HCT116 (cell line): Measurements from ENCODE around the gene SHISA8. TPM values are rescaled to one million over a fixed set of nuclear protein-coding genes. Genes with fewer than 3 reads are reported as not detected.

Experiments
- ATAC-seq: fragments of 200-7000 bp; cut with Tn5 transposase; 2 replicates; pipeline ENCODE4 v1.9.1; 2020; ENCODE audit warnings: mild to moderate bottlenecking, moderate library complexity
- BruUV-seq: library from RNA; stranded (reverse); fragments of 400-500 nt; replicated peaks from 2 replicates; lab custom pipeline; 2021; lab: Mats Ljungman, UMichigan
- CTCF ChIA-PET: fragments of 300-600 bp; sonication (Branson Sonifier 250); formaldehyde crosslinking; loops from one replicate; lab custom pipeline; 2021; ENCODE audit warnings: antibody characterized with exemption; lab: Charles Lee
- POLR2A ChIA-PET: fragments of 300-600, 350-600 bp; sonication (Branson Sonifier 250); formaldehyde crosslinking; loops from one replicate; lab custom pipeline; 2021; ENCODE audit warnings: antibody characterized with exemption; lab: Charles Lee
- RAD21 ChIA-PET, 2 experiments: fragments of 300-600 bp; sonication (Branson Sonifier 250); formaldehyde crosslinking; loops; one replicate each; lab custom pipeline; 2023; ENCODE audit warnings: low total read pairs in 2 of 2; ENCODE audit not compliant: uncharacterized antibody in 2 of 2, unreplicated experiment in 2 of 2, low non-redundant PET in 1 of 2; lab: Charles Lee
- DNase-seq: peaks from one replicate; pipeline ENCODE4 v3.0.0-alpha.2; 2010; ENCODE audit warnings: low read depth, low spot score
- H2AFZ ChIP-seq: fragments of 200-600 bp; shearing (Covaris generic), sonication (generic); 2 replicates; pipeline ENCODE4 v1.6.1; 2017; ENCODE audit warnings: low read depth, mixed run types, mixed read lengths, antibody characterized with exemption, low read length; ENCODE audit not compliant: poor library complexity, severe bottlenecking
- H3K27ac ChIP-seq: 2 replicates; pipeline ENCODE4 v1.5.1; 2012; ENCODE audit warnings: low read depth, low read length
- H3K27me3 ChIP-seq: fragments of 200-600 bp; sonication (generic); 2 replicates; pipeline ENCODE4 v1.6.1; 2016; ENCODE audit warnings: mixed run types, low read length, mixed read lengths; ENCODE audit not compliant: insufficient read depth
- H3K36me3 ChIP-seq, 2 experiments: fragments of 200-500 bp in 1 of 2; fragments of 200-600 bp in 1 of 2; sonication (Bioruptor generic) in 1 of 2; sonication (generic) in 1 of 2; 2 replicates each; pipeline versions ENCODE4 v1.5.1 to v1.6.1; 2014 to 2016; ENCODE audit warnings: low read length in 2 of 2, inconsistent platforms in 1 of 2, mixed read lengths in 1 of 2, mixed run types in 1 of 2; ENCODE audit not compliant: insufficient read depth in 2 of 2, control insufficient read depth in 1 of 2
- H3K4me1 ChIP-seq, 2 experiments: fragments of 200-600 bp in 1 of 2; sonication (generic) in 1 of 2; 2 replicates each; pipeline versions ENCODE4 v1.5.1 to v1.6.1; 2012 to 2017; ENCODE audit warnings: low read length in 2 of 2, inconsistent platforms in 1 of 2, mild to moderate bottlenecking in 1 of 2, mixed read lengths in 1 of 2, mixed run types in 1 of 2, moderate library complexity in 1 of 2; ENCODE audit not compliant: insufficient read depth in 2 of 2, control insufficient read depth in 1 of 2
- H3K4me2 ChIP-seq: fragments of 200-600 bp; sonication (generic); 2 replicates; pipeline ENCODE4 v1.6.1; 2017; ENCODE audit warnings: mixed run types, low read length, mixed read lengths
- H3K4me3 ChIP-seq, 2 experiments: fragments of 200-600 bp in 1 of 2; sonication (generic) in 1 of 2; replicated peaks in 1 of 2; 2 replicates each; pipeline ENCODE4 v1.5.1; 2011 to 2016; ENCODE audit warnings: low read length in 2 of 2, control low read depth in 1 of 2, low read depth in 1 of 2, mild to moderate bottlenecking in 1 of 2, mixed read lengths in 1 of 2, mixed run types in 1 of 2
- H3K79me2 ChIP-seq: fragments of 200-600 bp; sonication (generic); 2 replicates; pipeline ENCODE4 v1.6.1; 2017; ENCODE audit warnings: mild to moderate bottlenecking, mixed run types, low read length, moderate library complexity, mixed read lengths; ENCODE audit not compliant: insufficient read depth
- H3K9ac ChIP-seq: fragments of 200-600 bp; sonication (generic); 2 replicates; pipeline ENCODE4 v1.6.1; 2016; ENCODE audit warnings: low read length, mixed read lengths
- H3K9me2 ChIP-seq: fragments of 200-600 bp; sonication (generic), shearing (Covaris generic); 2 replicates; pipeline ENCODE4 v1.6.1; 2017; ENCODE audit warnings: mixed run types, mild to moderate bottlenecking, moderate library complexity; ENCODE audit not compliant: insufficient read depth
- H3K9me3 ChIP-seq, 2 experiments: fragments of 200-500 bp in 1 of 2; fragments of 200-600 bp in 1 of 2; sonication (Bioruptor generic) in 1 of 2; sonication (generic) in 1 of 2; 2 replicates each; pipeline ENCODE4 v1.6.1; 2014 to 2017; ENCODE audit warnings: low read length in 2 of 2, mixed read lengths in 2 of 2, inconsistent platforms in 1 of 2, low read depth in 1 of 2, mild to moderate bottlenecking in 1 of 2, mixed run types in 1 of 2, moderate library complexity in 1 of 2; ENCODE audit not compliant: control insufficient read depth in 1 of 2, insufficient read depth in 1 of 2
- H4K20me1 ChIP-seq: fragments of 200-600 bp; sonication (generic), shearing (Covaris generic); 2 replicates; pipeline ENCODE4 v1.6.1; 2017; ENCODE audit warnings: mixed run types, mild to moderate bottlenecking, moderate library complexity; ENCODE audit not compliant: insufficient read depth
- CBX3 ChIP-seq: IDR thresholded peaks from 2 replicates; pipeline ENCODE4 v1.6.1; 2012; ENCODE audit warnings: low read depth
- EGR1 ChIP-seq: IDR thresholded peaks from 2 replicates; pipeline ENCODE4 v1.6.1; 2012; ENCODE audit warnings: low read depth
- EZH2phosphoT487 ChIP-seq: fragments of 200-600 bp; IDR thresholded peaks from 2 replicates; pipeline ENCODE4 v1.6.1; 2018; ENCODE audit warnings: antibody characterized with exemption, borderline replicate concordance
- MAX ChIP-seq: IDR thresholded peaks from 2 replicates; pipeline ENCODE4 v1.6.1; 2012
- POLR2A ChIP-seq: IDR thresholded peaks from 2 replicates; pipeline ENCODE4 v1.7.0; 2011; ENCODE audit warnings: borderline replicate concordance; ENCODE audit not compliant: insufficient read depth, insufficient read length; ENCODE audit errors: extremely low read depth
- POLR2AphosphoS5 ChIP-seq: IDR thresholded peaks from 2 replicates; pipeline ENCODE4 v1.6.1; 2011; ENCODE audit warnings: mild to moderate bottlenecking, low read depth, low read length, moderate library complexity
- RAD21 ChIP-seq: IDR thresholded peaks from 2 replicates; pipeline ENCODE4 v1.6.1; 2012; ENCODE audit warnings: low read depth, mild to moderate bottlenecking
- SP1 ChIP-seq: IDR thresholded peaks from 2 replicates; pipeline ENCODE4 v1.6.1; 2012; ENCODE audit warnings: low read depth
- SRF ChIP-seq: IDR thresholded peaks from 2 replicates; pipeline ENCODE4 v1.6.1; 2012; ENCODE audit warnings: low read depth
- intact Hi-C: fragments of 100-400 bp; cut with micrococcal nuclease; formaldehyde crosslinking; loops from 2 replicates; pipeline ENCODE4 v1.10.0; 2022
- total RNA-seq: library from RNA; stranded (reverse); gene quantifications from one replicate; pipeline ENCODE4 v1.2.1, GENCODE V29; 2021; ENCODE audit not compliant: unreplicated experiment
- TF ChIP-seq, protein P1 (sequence below): IDR thresholded peaks from 2 replicates; pipeline ENCODE4 v1.6.1; 2011; ENCODE audit warnings: mild to moderate bottlenecking, low read length, moderate library complexity; ENCODE audit not compliant: insufficient replicate concordance; ENCODE audit errors: extremely low read depth
- TF ChIP-seq, protein P2 (sequence below): IDR thresholded peaks from 2 replicates; pipeline ENCODE4 v1.6.1; 2012

The SHISA8 gene
- total RNA-seq, 1 experiment from 2014 or later: 13.9 TPM

GRCh38 chr22:41907436-41908401, 7.2 kb downstream of the SHISA8 start:
- Histone ChIP-seq H3K36me3 (peaks cover 5 to 7% of the 10 kb centered on the region in 2 experiments; a peak in 2 of 4 replicates), H3K4me2 (no peak overlapping the region), H3K9me3 (no peaks in the 10 kb centered on the region), H3K27me3 (no peaks in the 10 kb centered on the region), H3K9ac (no peak overlapping the region), H3K4me3 (no peak overlapping the region), H4K20me1 (no peaks in the 10 kb centered on the region), H3K9me2 (no peaks in the 10 kb centered on the region), H3K4me1 (peaks cover 0 to 6% of the 10 kb centered on the region in 2 experiments; a peak in 2 of 4 replicates), H2AFZ (no peak overlapping the region), H3K79me2 (no peaks in the 10 kb centered on the region), H3K27ac (no peak overlapping the region)
- DNase-seq (no peak), ATAC-seq (no peak; the same call in 1 of the 2 replicates)
- POLR2A ChIA-PET: no interaction called here
- RAD21 ChIA-PET: no interaction called here
- TF ChIP-seq RAD21: no peak
- no peak for TF ChIP-seq POLR2A
- TF ChIP-seq EZH2phosphoT487: no peak
- no peak for TF ChIP-seq CBX3
- TF ChIP-seq POLR2AphosphoS5: no peak
- TF ChIP-seq EGR1: no peak
- no peak for TF ChIP-seq SP1
- TF ChIP-seq, protein P1, sequence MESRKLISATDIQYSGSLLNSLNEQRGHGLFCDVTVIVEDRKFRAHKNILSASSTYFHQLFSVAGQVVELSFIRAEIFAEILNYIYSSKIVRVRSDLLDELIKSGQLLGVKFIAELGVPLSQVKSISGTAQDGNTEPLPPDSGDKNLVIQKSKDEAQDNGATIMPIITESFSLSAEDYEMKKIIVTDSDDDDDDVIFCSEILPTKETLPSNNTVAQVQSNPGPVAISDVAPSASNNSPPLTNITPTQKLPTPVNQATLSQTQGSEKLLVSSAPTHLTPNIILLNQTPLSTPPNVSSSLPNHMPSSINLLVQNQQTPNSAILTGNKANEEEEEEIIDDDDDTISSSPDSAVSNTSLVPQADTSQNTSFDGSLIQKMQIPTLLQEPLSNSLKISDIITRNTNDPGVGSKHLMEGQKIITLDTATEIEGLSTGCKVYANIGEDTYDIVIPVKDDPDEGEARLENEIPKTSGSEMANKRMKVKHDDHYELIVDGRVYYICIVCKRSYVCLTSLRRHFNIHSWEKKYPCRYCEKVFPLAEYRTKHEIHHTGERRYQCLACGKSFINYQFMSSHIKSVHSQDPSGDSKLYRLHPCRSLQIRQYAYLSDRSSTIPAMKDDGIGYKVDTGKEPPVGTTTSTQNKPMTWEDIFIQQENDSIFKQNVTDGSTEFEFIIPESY: no peak
- TF ChIP-seq, protein P2, sequence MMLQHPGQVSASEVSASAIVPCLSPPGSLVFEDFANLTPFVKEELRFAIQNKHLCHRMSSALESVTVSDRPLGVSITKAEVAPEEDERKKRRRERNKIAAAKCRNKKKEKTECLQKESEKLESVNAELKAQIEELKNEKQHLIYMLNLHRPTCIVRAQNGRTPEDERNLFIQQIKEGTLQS: no peak
- no peak for TF ChIP-seq SRF
- TF ChIP-seq MAX: no peak
- BruUV-seq: no TSS peak
- CTCF ChIA-PET: no interaction called here
- intact Hi-C loops: no loop called here
